GM12878 (cell line): ENCODE measurements around the gene MAP7D2. TPM values are rescaled to one million over a fixed set of nuclear protein-coding genes. Genes with fewer than 3 reads are reported as not detected.

Source experiments
- ATAC-seq: fragments of 200-7000 bp; cut with Tn5 transposase; 3 replicates; pipeline ENCODE4 v1.9.1; 2020; ENCODE audit warnings: mild to moderate bottlenecking, moderate library complexity
- BruUV-seq: library from RNA; stranded (reverse); fragments of 400-500 nt; replicated peaks from 2 replicates; lab custom pipeline; 2021; lab: Mats Ljungman, UMichigan
- CTCF ChIA-PET: fragments of 300-600 bp; sonication (Branson Sonifier 250); formaldehyde crosslinking; extraction: SDS; loops from one replicate; lab custom pipeline; 2021; ENCODE audit warnings: inconsistent platforms; lab: Yijun Ruan, JAX
- POLR2A ChIA-PET: fragments of 350-600 bp; formaldehyde crosslinking; extraction: SDS; loops from one replicate; lab custom pipeline; 2021; ENCODE audit warnings: inconsistent platforms; lab: Charles Lee
- RAD21 ChIA-PET: fragments of 300-600 bp; sonication (Branson Sonifier 250); formaldehyde crosslinking; loops from one replicate; lab custom pipeline; 2023; ENCODE audit warnings: antibody characterized with exemption; ENCODE audit not compliant: unreplicated experiment; lab: Charles Lee
- SMC1A ChIA-PET: fragments of 300-600 bp; sonication (Branson Sonifier 250); formaldehyde crosslinking; loops from one replicate; lab custom pipeline; 2023; ENCODE audit not compliant: unreplicated experiment, uncharacterized antibody; lab: Charles Lee
- DNase-seq: peaks from one replicate; pipeline ENCODE4 v3.0.0-alpha.2; 2011; ENCODE audit warnings: low read depth, low spot score
- FAIRE-seq: peaks from 3 replicates; lab custom pipeline; 2011; peaks lifted over from hg19 to GRCh38; lab: Jason Lieb, UNC
- H2AFZ ChIP-seq: 2 replicates; pipeline ENCODE4 v1.6.0; 2011; ENCODE audit warnings: low read depth, low read length, control low read depth; ENCODE audit not compliant: control insufficient read depth
- H3K27ac ChIP-seq: 2 replicates; pipeline ENCODE4 v1.5.1; 2011; ENCODE audit warnings: control low read depth; ENCODE audit not compliant: control insufficient read depth, insufficient read depth
- H3K27me3 ChIP-seq, 2 experiments: replicated peaks in 1 of 2; 2 replicates each; pipeline versions ENCODE4 v1.6.0 to v1.6.1; 2011; ENCODE audit warnings: low read length in 1 of 2; ENCODE audit not compliant: control insufficient read depth in 2 of 2, insufficient read depth in 2 of 2
- H3K36me3 ChIP-seq, 2 experiments: 2 replicates each; pipeline ENCODE4 v1.5.1; 2011; ENCODE audit warnings: low read length in 1 of 2; ENCODE audit not compliant: control insufficient read depth in 2 of 2, insufficient read depth in 2 of 2
- H3K4me1 ChIP-seq: 2 replicates; pipeline ENCODE4 v1.6.1; 2011; ENCODE audit warnings: mild to moderate bottlenecking, low read length, moderate library complexity, mixed read lengths; ENCODE audit not compliant: control insufficient read depth, insufficient read depth
- H3K4me2 ChIP-seq: 2 replicates; pipeline ENCODE4 v1.6.0; 2011; ENCODE audit warnings: control low read depth; ENCODE audit not compliant: control insufficient read depth, insufficient read depth
- H3K4me3 ChIP-seq: fragments of 200-600 bp; sonication (generic); 2 replicates; pipeline ENCODE4 v1.5.1; 2016
- H3K79me2 ChIP-seq: 2 replicates; pipeline ENCODE4 v1.6.0; 2011; ENCODE audit warnings: low read length; ENCODE audit not compliant: control insufficient read depth, insufficient read depth
- H3K9ac ChIP-seq: 2 replicates; pipeline ENCODE4 v1.8.0; 2011; ENCODE audit warnings: low read length, control low read depth, mixed read lengths; ENCODE audit not compliant: control insufficient read depth, insufficient read depth
- H3K9me3 ChIP-seq: replicated peaks from 3 replicates; pipeline ENCODE4 v1.5.1; 2011; ENCODE audit warnings: mild to moderate bottlenecking, low read length; ENCODE audit not compliant: control insufficient read depth, insufficient read depth
- H4K20me1 ChIP-seq: 2 replicates; pipeline ENCODE4 v1.6.0; 2011; ENCODE audit not compliant: control insufficient read depth, insufficient read depth
- BCL3 ChIP-seq: IDR thresholded peaks from 2 replicates; pipeline ENCODE4 v1.6.1; 2011; ENCODE audit warnings: borderline replicate concordance, low read depth, mild to moderate bottlenecking, moderate library complexity, low read length; ENCODE audit not compliant: insufficient read depth, poor library complexity, severe bottlenecking
- JUNB ChIP-seq: IDR thresholded peaks from 2 replicates; pipeline ENCODE4 v1.6.1; 2016; ENCODE audit warnings: antibody characterized with exemption, mild to moderate bottlenecking
- SUPT20H ChIP-seq: IDR thresholded peaks from 2 replicates; pipeline ENCODE4 v1.6.1; 2011; ENCODE audit warnings: low read depth, mild to moderate bottlenecking, low read length, moderate library complexity, borderline replicate concordance; ENCODE audit not compliant: control insufficient read depth
- ZBTB11 ChIP-seq: fragments of 450-650 bp; formaldehyde crosslinking; IDR thresholded peaks from 2 replicates; pipeline ENCODE4 v1.5.0; 2022; ENCODE audit warnings: mild to moderate bottlenecking, missing genetic modification characterization
- WGBS: methylation state at CpG from one replicate; pipeline ENCODE4 v1.1.6; 2016; ENCODE audit warnings: low lambda C conversion rate; ENCODE audit not compliant: insufficient replicate concordance, insufficient coverage; ENCODE audit errors: missing lambda C conversion rate; 5-methylcytosine and 5-hydroxymethylcytosine counted together
- in situ Hi-C: fragments of 300-500 bp; cut with MboI; formaldehyde crosslinking; loops from 9 replicates; pipeline ENCODE4 v1.14.3; 2018; ENCODE audit warnings: mixed read lengths
- intact Hi-C: fragments of 100-400 bp; cut with micrococcal nuclease; formaldehyde crosslinking; loops from one replicate; pipeline ENCODE4 v1.14.2; 2022; ENCODE audit not compliant: unreplicated experiment
- polyA plus RNA-seq, 11 experiments: library from polyadenylated mRNA; depleted of rRNA in 4 of 11; unstranded in 6 of 11; stranded (reverse) in 5 of 11; fragments of >200 nt; fragmentation: Nextera tagmentation in 4 of 11; fragmentation: Illumina TruSeq in 1 of 11; extraction: Ambion mirVana in 4 of 11; extraction: Trizol in 1 of 11; gene quantifications; 1 replicate in 1 of 11; 2 replicates in 10 of 11; pipeline versions ENCODE4 v1.2.1 to v1.2.3, GENCODE V29; 2011 to 2016; ENCODE audit warnings: inconsistent platforms in 2 of 11, missing spikeins in 2 of 11, low read depth in 1 of 11
- total RNA-seq, 4 experiments: library from RNA; depleted of rRNA in 3 of 4; stranded (reverse); fragments of >200 nt in 3 of 4; fragmentation: Illumina TruSeq in 1 of 4; extraction: Trizol in 1 of 4; gene quantifications; 2 replicates each; pipeline versions ENCODE4 v1.2.1 to v1.2.3, GENCODE V29; 2013 to 2021

MAP7D2 gene
- total and polyA plus RNA-seq, 10 of the 15 experiments (the other 5 are each of a cell fraction or from before 2014, with no cell fraction given): 0.06 to 18.4 (median 0.22) TPM

GRCh38 chrX:20063153-20063552, 53.6 kb downstream of the MAP7D2 start (continued):
- TF ChIP-seq ZBTB11 (CRISPR knock-in tag): no peak

GRCh38 chrX:20061855-20062254, 54.9 kb downstream of the MAP7D2 start:
- Histone ChIP-seq H4K20me1 (no peaks in the 10 kb centered on the region), H2AFZ (no peak overlapping the region), H3K9ac (no peak overlapping the region), H3K27ac (no peak overlapping the region), H3K27me3 (no peaks in the 10 kb centered on the region), H3K4me2 (no peak overlapping the region), H3K79me2 (no peaks in the 10 kb centered on the region), H3K4me1 (no peaks in the 10 kb centered on the region), H3K9me3 (no peaks in the 10 kb centered on the region), H3K36me3 (no peaks in the 10 kb centered on the region), H3K4me3 (no peak overlapping the region)
- DNase-seq (no peak), FAIRE-seq (no peak), ATAC-seq (peak; percentile 11)
- intact Hi-C loops: no loop called here
- POLR2A ChIA-PET: interaction anchor here (0.6 to 1.9 kb wide), 4 partner anchors 10 to 288 kb away, joined by 3 to 8 read pairs (median 5); no protein-coding TSS in a partner anchor
- BruUV-seq: no TSS peak
- SMC1A ChIA-PET: interaction anchor here (0.8 to 1.8 kb wide), 14 partner anchors 9 to 316 kb away, joined by 3 to 12 read pairs (median 4); partner anchors contain the start of gene BCLAF3
- RAD21 ChIA-PET: interaction anchor here (0.5 to 1.9 kb wide), 13 partner anchors 11 to 690 kb away, joined by 3 to 13 read pairs (median 3); no protein-coding TSS in a partner anchor
- TF ChIP-seq SUPT20H: no peak
- TF ChIP-seq JUNB: no peak
- no peak for TF ChIP-seq BCL3
- in situ Hi-C loops: loop anchor here (25.0 kb wide), 2 partner anchors 150 to 1675 kb away; no protein-coding TSS in a partner anchor
- 6% methylated on average over 1 of the region's 1 CpG for WGBS
- CTCF ChIA-PET: interaction anchor here (0.9 to 10.3 kb wide), 12 partner anchors 10 to 199 kb away, joined by 3 to 183 read pairs (median 4); partner anchors contain the start of gene BCLAF3
